K562 (cell line): Measurements from ENCODE around the gene NRARP. TPM values are rescaled to one million over a fixed set of nuclear protein-coding genes. Genes with fewer than 3 reads are reported as not detected.

Source experiments
- ARID3A ChIP-seq: IDR thresholded peaks from 2 replicates; pipeline ENCODE4 v1.6.1; 2012; ENCODE audit warnings: low read depth, low read length, improper control_type of control experiment, borderline replicate concordance
- CC2D1A ChIP-seq: fragments of 450-650 bp; IDR thresholded peaks from 2 replicates; pipeline ENCODE4 v1.6.1; 2017; ENCODE audit warnings: mild to moderate bottlenecking
- CHD2 ChIP-seq: IDR thresholded peaks from 2 replicates; pipeline ENCODE4 v1.6.1; 2011; ENCODE audit warnings: low read depth, low read length
- CREB3L1 ChIP-seq: fragments of 450-650 bp; IDR thresholded peaks from 2 replicates; pipeline ENCODE4 v1.6.1; 2014; ENCODE audit warnings: low read depth, mild to moderate bottlenecking, moderate library complexity, borderline replicate concordance
- CREB5 ChIP-seq: fragments of 250-450 bp; sonication (Bioruptor Pico); IDR thresholded peaks from 2 replicates; pipeline ENCODE4 v1.5.0; 2020; ENCODE audit warnings: mild to moderate bottlenecking
- MECOM ChIP-seq: fragments of 250-450 bp; sonication (Bioruptor Pico); IDR thresholded peaks from 2 replicates; pipeline ENCODE4 v1.8.0; 2022; ENCODE audit warnings: inconsistent platforms
- MYC ChIP-seq, 2 experiments: fragments of 250-450 bp in 1 of 2; sonication (Bioruptor Pico) in 1 of 2; IDR thresholded peaks; 2 replicates each; pipeline versions ENCODE4 v1.5.1 to v1.6.1; 2012 to 2021; ENCODE audit warnings: low read depth in 2 of 2, borderline replicate concordance in 1 of 2, improper control_type of control experiment in 1 of 2, low read length in 1 of 2, mild to moderate bottlenecking in 1 of 2, moderate library complexity in 1 of 2
- RBM34 ChIP-seq: fragments of 200-400 bp; formaldehyde crosslinking; IDR thresholded peaks from 2 replicates; pipeline ENCODE4 v1.6.1; 2018; ENCODE audit warnings: low read length, borderline replicate concordance; ENCODE audit not compliant: insufficient read depth
- SPI1 ChIP-seq: IDR thresholded peaks from 2 replicates; pipeline ENCODE4 v1.6.1; 2011; ENCODE audit warnings: low read depth, low read length, control low read depth, borderline replicate concordance
- TCF7L2 ChIP-seq: fragments of 150-350 bp; IDR thresholded peaks from 2 replicates; pipeline ENCODE4 v1.6.1; 2016; ENCODE audit warnings: low read depth, mild to moderate bottlenecking, low read length, moderate library complexity
- TSHZ1 ChIP-seq: fragments of 250-450 bp; sonication (Bioruptor Pico); IDR thresholded peaks from 2 replicates; pipeline ENCODE4 v1.4.0; 2020; ENCODE audit warnings: mild to moderate bottlenecking, moderate library complexity
- YY1 ChIP-seq, 3 experiments: IDR thresholded peaks; 2 replicates each; pipeline ENCODE4 v1.6.1; 2011; ENCODE audit warnings: low read length in 2 of 3, mild to moderate bottlenecking in 2 of 3, moderate library complexity in 2 of 3, borderline replicate concordance in 1 of 3, control low read depth in 1 of 3, low read depth in 1 of 3; ENCODE audit not compliant: insufficient read depth in 3 of 3, insufficient replicate concordance in 2 of 3, control insufficient read depth in 1 of 3, insufficient read length in 1 of 3; ENCODE audit errors: extremely low read depth in 1 of 3
- ZKSCAN1 ChIP-seq: fragments of 150-350 bp; IDR thresholded peaks from 2 replicates; pipeline ENCODE4 v1.6.1; 2016; ENCODE audit warnings: low read depth, low read length
- ZNF23 ChIP-seq: fragments of 250-450 bp; sonication (Bioruptor Pico); IDR thresholded peaks from 2 replicates; pipeline ENCODE4 v1.4.0; 2020; ENCODE audit warnings: mild to moderate bottlenecking
- ZNF696 ChIP-seq: fragments of 250-450 bp; sonication (Bioruptor Pico); conservative IDR thresholded peaks from 2 replicates; pipeline ENCODE4 v1.4.0; 2020; ENCODE audit warnings: mild to moderate bottlenecking, moderate library complexity
- polyA plus RNA-seq, 8 experiments: library from polyadenylated mRNA; depleted of rRNA in 4 of 8; stranded (reverse) in 5 of 8; unstranded in 3 of 8; fragments of >200 nt; fragmentation: Nextera tagmentation in 2 of 8; fragmentation: Illumina TruSeq in 1 of 8; extraction: Ambion mirVana in 2 of 8; extraction: Trizol in 1 of 8; gene quantifications; 2 replicates each; pipeline versions ENCODE4 v1.2.1 to v1.2.3, GENCODE V29; 2011 to 2014; ENCODE audit warnings: inconsistent platforms in 1 of 8, missing spikeins in 1 of 8
- total RNA-seq, 7 experiments: library from RNA; depleted of rRNA in 6 of 7; stranded (reverse); fragments of >200 nt in 6 of 7; fragmentation: Illumina TruSeq in 2 of 7; extraction: Trizol in 2 of 7; gene quantifications; 2 replicates each; pipeline versions ENCODE4 v1.2.1 to v1.2.3, GENCODE V29; 2011 to 2021; ENCODE audit warnings: low replicate concordance in 1 of 7

The NRARP gene
- total and polyA plus RNA-seq, 9 of the 15 experiments (the other 6 are each of a cell fraction or from before 2014, with no cell fraction given): 2.0 to 24.5 (median 7.2) TPM; not detected in 2

GRCh38 chr9:137278061-137278701, 23.9 kb downstream of the NRARP start (continued):
- TF ChIP-seq MYC (IDR thresholded peaks at IDR 0.05; ENCODE audit: low read depth, low read length): no peak
- no peak; the same call in 1 of the 2 replicates for TF ChIP-seq MYC (CRISPR knock-in tag; IDR thresholded peaks at IDR 0.05; ENCODE audit: borderline replicate concordance, low read depth)
- no peak for TF ChIP-seq MECOM
- TF ChIP-seq TSHZ1: no peak
- no peak for TF ChIP-seq CC2D1A
- no peak for TF ChIP-seq ZNF696 (CRISPR knock-in tag)
- no peak for TF ChIP-seq CREB3L1
- TF ChIP-seq ARID3A: no peak
- TF ChIP-seq RBM34: no peak
- no peak for TF ChIP-seq ZNF23 (CRISPR knock-in tag)
- TF ChIP-seq SPI1: peak; percentile 83
- TF ChIP-seq TCF7L2: no peak
- TF ChIP-seq YY1 (IDR thresholded peaks at IDR 0.05; ENCODE audit: borderline replicate concordance in 1 of 3, control insufficient read depth in 1 of 3, extremely low read depth in 1 of 3, insufficient read depth in 3 of 3, insufficient read length in 1 of 3, insufficient replicate concordance in 2 of 3, low read depth in 1 of 3, low read length in 2 of 3): peak in 2 of 3 experiments; percentile 21 to 56
- no peak for TF ChIP-seq CREB5 (CRISPR knock-in tag)
- no peak for TF ChIP-seq ZKSCAN1
- no peak for TF ChIP-seq CHD2
